LNCaP clone FGC (cell line): ENCODE data around the gene TRIOBP.
A peak's percentile ranks its signal among the peaks of the same experiment; 100 is the strongest.

Source experiments
- DNase-seq: peaks from one replicate; pipeline ENCODE4 v3.0.0-alpha.2; 2011; ENCODE audit warnings: low read depth
- H3K4me3 ChIP-seq: 2 replicates; pipeline ENCODE4 v1.5.1; 2011; ENCODE audit warnings: mild to moderate bottlenecking, low read depth, low read length, control low read depth
- TF ChIP-seq, protein P1 (sequence below): IDR thresholded peaks from 2 replicates; pipeline ENCODE4 v1.5.1; 2012; ENCODE audit warnings: mild to moderate bottlenecking; ENCODE audit not compliant: control insufficient read depth, insufficient read depth; ENCODE audit errors: extremely low read depth

TRIOBP gene

DNA sequence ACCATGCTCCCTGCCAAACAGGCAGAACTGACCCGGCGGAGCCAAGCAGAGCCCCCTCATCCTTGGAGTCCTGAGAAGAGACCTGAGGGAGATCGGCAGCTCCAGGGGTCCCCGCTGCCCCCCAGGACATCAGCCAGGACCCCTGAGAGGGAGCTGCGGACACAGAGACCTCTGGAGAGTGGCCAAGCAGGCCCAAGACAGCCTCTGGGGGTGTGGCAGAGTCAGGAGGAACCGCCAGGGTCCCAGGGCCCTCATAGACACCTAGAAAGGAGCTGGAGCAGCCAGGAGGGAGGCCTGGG, 37.5 kb downstream of the TRIOBP start:
- no peak for DNase-seq
- H3K4me3 ChIP-seq, result no peak overlapping the region
- TF ChIP-seq, protein P1, sequence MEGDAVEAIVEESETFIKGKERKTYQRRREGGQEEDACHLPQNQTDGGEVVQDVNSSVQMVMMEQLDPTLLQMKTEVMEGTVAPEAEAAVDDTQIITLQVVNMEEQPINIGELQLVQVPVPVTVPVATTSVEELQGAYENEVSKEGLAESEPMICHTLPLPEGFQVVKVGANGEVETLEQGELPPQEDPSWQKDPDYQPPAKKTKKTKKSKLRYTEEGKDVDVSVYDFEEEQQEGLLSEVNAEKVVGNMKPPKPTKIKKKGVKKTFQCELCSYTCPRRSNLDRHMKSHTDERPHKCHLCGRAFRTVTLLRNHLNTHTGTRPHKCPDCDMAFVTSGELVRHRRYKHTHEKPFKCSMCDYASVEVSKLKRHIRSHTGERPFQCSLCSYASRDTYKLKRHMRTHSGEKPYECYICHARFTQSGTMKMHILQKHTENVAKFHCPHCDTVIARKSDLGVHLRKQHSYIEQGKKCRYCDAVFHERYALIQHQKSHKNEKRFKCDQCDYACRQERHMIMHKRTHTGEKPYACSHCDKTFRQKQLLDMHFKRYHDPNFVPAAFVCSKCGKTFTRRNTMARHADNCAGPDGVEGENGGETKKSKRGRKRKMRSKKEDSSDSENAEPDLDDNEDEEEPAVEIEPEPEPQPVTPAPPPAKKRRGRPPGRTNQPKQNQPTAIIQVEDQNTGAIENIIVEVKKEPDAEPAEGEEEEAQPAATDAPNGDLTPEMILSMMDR, result no peak

DNA sequence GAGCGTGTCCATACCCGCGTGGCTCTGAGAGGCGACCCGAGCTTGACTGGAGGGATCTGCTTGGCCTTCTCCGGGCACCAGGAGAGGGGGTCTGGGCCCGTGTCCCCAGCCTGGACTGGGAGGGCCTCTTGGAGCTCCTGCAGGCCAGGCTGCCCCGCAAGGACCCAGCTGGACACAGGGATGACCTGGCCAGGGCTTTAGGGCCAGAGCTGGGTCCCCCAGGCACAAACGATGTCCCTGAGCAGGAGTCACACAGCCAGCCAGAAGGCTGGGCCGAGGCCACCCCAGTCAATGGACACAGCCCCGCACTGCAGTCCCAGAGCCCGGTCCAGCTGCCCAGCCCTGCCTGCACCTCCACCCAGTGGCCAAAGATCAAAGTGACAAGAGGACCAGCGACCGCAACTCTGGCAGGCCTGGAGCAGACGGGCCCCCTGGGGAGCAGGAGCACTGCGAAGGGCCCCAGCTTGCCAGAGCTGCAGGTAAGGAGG, 38.2 kb downstream of the TRIOBP start:
- no peak overlapping the region for H3K4me3 ChIP-seq
- TF ChIP-seq, protein P1, result peak; percentile 57
- DNase-seq, result no peak

DNA sequence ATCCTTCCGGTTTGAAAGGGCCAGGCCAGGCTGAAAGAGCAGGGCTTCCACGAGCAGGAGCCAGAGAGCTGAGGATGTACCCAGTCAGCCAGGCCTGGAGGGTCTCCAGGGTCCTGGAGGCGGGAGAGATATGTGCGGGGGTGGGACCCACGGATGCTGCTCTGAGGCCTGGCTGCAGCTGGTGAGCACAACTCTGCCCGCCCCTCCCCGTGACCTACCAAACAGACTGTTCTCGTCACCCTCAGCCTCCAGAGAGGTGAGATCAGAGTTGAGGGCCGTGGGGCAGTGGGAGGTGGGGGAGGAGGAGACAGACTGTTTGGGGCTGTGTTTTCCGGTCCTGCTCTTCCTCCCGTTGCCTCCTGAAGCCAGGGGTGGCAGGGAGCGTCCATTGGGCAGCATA, 42.2 kb downstream of the TRIOBP start:
- DNase-seq, result no peak
- TF ChIP-seq, protein P1, result no peak
- H3K4me3 ChIP-seq, result no peak overlapping the region

DNA sequence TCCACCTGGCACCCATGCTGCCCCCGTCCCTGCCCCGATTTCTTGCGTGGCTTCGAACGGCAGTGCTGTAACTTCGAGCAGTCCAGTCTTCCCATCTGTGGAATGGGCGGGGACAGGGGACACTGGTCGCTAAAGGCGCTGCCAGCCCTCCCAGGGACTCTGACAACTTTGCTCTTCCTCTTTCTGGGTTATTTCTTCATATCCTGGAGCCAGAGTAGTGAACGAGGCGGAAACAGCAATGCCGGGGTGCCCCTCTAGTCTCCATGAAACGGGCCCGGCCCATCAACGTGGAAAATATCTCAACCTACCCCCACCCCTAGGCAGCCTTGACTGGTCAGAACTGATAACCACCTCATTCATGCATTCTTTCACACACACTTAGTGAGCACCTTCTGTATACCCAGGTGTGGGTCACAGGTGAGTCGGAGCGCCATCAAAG, 42.8 kb downstream of the TRIOBP start:
- no peak overlapping the region for H3K4me3 ChIP-seq
- no peak for DNase-seq
- TF ChIP-seq, protein P1, result no peak

DNA sequence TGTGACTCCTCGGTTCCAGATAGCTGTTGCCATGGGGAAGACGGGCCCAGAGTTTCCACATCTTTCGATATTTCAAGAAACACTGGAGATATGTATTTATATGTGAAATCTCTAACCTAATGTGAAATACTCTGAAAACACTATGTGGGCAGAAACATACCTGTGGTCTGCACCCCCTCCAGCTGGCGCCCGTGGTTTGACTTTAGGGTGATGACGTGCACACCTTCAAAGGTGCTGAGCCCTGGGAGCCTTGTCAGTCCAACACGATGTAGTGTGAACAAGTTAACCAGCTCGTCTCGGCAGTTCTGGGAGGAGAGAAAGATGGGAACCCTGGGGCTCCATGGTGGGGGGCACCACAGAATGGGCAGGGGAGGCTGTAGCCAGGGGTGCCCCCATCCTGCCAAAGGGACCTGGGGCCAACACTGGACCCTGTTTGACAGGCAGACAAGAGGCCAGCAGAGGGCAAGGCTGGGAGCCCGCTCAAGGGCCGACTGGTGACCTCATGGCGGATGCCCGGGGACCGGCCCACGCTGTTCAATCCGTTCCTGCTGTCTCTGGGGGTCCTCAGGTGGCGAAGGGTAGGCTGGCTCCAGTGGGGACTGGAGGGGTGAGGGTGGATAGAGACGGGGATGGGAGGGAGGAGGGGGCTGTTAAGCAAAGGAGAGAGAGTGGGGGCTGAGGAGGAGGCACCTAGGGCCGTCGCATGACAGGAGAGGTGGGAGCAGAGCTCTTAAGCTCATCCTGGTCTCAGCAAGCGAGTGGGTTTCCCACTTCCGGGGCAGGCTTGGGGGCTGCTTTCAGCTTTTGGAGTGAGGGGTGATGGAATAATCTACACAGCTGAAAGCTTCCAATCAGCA, 43.8 kb downstream of the TRIOBP start:
- DNase-seq, result no peak
- no peak overlapping the region for H3K4me3 ChIP-seq
- TF ChIP-seq, protein P1, result no peak

DNA sequence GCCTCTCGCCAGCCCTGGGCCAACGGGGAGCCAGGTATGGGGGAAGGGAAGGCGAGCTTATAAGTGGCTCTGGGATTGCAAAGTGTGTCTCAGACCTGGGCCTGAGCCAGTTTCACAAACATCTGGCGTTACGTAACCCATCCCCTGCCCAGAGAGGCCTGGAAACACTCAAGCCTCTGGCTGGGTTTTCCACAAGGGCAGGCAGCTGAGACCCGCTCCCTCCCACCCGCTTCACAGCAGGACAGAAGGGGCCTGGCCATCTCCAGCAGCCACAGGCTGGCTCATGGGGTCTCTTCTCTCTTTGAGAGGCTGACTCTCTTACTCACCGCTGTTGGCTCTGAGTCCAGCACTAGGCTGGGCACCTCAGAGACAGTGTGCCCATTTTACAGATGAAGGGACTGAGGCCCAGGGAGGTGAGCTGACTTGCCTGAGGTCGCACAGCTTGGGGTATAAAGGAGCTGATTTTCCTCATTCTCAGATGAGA, 44.5 kb downstream of the TRIOBP start:
- TF ChIP-seq, protein P1, result no peak
- no peak for DNase-seq
- no peak overlapping the region for H3K4me3 ChIP-seq
